ENCODE data around the gene ITGAV.
"Not testable (repeated sequence)": the region's sequence is repeated elsewhere in the genome, so short reads cannot be mapped to it uniquely, and the experiment has no call there.

Gene ITGAV

DNA sequence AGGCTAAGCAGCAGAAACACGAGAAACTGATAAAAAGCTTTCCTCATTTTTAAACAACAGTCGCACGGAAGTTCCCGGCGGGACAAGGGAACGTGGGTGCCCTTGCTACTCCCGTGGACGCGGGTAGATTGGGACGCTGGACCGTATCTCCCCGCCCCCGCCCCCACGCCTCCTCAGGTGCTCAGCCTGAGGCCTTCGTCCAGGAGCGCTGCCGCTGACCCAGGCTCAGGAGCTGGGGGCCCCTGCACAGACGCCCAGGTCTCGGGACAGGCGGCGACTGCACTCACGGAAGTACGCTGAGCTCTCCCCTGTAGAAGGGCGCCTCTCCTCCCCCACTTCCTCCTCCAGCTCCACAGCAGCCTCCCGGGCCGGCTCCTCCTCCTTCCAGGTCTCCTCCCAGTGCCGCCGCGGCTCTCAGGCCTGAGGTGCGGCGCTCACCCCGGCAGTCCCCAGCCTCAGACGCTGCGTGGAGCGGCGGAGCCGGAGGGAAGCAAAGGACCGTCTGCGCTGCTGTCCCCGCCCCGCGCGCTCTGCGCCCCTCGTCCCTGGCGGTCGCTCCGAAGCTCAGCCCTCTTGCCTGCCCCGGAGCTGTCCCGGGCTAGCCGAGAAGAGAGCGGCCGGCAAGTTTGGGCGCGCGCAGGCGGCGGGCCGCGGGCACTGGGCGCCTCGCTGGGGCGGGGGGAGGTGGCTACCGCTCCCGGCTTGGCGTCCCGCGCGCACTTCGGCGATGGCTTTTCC lies at the start of gene ITGAV:
TSS of gene ITGAV (plus strand) at position 445 of the 738 bp plus-strand sequence. CDS start at position 728, 283 bp downstream.
- peak; percentile 89 for DNase-seq

DNA sequence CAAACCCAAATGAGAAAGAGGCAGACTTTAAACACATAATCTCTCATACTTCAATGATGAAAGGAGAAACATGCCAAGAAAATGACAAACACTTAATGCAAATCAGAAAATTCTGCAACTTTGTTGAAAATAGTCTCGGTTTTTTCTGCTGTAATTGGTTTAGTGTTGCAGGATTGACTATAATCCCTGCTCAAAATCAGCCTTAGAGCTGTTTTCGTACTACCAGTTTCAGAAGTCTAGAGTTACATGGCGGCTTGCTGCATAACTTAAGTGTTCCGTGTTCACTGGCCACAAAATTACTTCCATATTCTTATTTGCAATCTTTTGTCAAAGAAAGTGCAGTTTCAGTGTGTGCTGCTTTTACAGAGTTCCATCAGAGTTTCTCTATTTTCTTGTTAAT lies 48.9 kb upstream of the ITGAV start:
- no peak for DNase-seq

DNA sequence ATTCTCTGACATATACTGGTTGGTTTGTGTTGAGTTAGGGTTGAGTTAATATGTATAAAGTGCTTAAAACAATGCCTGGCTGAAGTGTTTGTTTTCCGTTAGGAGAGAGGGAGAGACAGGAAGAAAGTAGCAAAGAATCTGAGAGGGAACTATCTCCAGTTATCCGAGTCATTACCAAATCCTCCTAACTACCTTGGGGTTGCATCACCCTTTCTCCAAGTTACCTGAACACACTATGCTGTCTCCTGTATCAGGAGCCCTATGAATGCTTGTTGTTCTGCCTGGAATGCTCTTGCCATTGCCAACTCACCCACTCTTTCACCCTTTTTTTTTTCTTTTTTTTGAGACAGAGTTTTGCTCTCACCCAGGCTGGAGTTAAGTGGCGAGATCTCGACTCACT lies 47.9 kb upstream of the ITGAV start:
- no peak for DNase-seq

DNA sequence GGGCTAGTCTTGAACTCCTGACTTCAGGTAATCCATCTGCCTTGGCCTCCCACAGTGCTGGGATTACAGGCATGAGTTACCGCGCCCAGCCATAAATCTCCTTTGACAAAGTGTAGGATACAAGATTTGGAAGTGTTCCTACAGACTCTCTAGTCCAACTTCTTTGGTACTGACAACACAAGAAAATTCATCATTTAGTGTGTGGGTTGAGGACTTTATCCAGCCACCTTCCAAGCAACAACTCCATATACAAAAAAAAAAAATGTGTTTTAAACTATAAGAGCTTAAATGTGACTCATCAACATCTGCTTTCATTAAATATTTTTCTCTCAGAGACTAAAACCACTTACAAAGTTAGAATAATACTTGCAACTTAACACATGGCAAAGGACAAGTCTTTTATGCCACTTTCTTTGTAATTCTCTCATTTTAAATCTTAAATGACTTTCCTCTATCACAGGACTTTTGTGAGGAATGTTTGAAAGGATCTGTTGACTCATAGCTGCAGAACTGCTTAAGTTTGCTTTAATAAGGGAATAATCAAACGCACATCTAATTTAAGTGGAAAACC lies 46.2 kb upstream of the ITGAV start:
- no peak for DNase-seq

DNA sequence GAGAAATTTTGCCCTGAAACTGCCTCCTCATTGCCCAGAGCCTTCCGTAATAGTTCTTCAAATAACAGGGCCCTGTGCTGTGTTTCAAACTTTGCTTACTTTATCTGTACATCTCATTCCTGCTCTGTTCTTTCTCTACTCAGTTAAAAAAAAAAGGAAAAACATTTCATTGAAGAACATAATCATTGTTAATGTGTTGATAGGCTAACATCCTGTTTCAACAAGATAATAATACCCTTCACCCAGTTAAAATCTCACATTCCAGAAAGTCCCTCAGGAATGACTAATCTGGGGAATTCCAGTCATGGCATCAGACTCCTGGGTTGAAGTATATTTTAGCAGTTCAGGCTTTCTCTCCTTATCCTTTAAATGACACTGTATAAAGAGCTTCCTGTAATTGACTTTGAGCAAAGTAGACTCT lies 45.6 kb upstream of the ITGAV start:
- no peak for DNase-seq

DNA sequence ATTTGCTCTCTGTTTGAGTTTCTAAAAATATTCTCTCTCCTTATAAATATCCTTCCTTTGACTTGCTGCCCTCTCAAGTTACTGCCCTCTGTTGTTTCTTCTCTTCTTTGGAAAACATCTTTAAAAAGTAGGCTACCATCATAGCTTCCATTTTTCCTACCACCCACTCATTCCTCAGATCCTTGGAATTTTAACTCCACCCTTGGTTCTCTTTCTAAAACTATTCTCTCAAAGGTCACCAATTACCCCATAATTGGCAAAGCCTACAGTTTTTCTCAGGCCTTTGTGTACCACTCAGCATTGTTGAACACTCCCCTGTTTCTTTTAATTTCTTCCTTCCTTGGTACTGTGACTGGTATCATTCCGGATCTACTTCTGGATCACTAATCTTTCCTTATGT lies 43.0 kb upstream of the ITGAV start:
- DNase-seq = no peak

DNA sequence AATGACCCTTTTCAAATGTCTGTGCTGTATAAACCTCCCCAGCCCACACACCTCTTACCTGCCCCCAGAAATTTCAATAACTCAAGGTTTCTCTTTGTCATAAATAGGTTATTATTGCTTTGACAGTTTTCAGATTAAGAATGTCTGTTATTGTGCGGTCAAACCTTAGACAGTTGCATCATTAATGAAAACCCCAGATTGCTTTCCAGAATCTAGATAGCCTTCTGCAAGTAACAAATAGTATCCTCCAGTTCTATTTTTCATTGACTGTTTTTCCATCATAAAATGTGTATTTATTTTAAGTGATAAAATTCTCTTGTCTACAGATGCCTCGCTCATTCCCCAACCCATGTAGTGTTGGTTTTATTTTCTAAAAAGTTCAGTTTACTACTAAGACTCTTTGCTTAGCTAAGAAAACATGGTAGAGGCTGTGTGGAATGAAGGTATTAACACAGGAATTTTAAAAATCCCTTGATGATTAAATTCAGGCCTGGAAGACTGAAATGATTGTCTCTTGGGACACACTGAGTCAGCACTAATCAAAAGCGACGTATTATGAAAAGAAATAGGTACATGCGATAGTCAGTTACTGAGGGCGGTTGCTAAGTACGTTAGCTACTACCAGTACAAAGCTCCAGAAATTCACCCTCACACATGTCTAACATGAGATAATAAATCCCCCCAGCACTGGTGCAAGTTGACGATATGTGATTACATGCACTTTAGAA lies 38.4 kb upstream of the ITGAV start:
- no peak for DNase-seq

DNA sequence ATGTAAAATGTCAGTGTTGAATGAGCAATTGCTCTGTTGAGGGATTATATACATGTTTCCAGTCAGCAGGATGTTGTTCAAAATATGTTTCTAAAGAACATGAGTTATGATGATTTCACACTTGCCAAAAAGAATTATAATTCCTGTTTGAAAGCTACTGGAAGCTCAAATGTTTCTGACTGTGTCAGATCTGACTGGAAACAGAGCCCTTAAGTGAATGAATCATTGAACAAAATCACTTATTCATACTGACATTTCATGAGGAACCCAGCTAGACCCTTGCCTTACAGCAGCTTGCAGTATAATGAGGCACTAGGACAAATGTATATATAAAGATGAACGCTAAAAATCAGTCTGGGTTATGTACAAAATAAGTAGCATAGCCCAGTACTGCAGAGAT lies 35.4 kb upstream of the ITGAV start:
- DNase-seq = no peak

DNA sequence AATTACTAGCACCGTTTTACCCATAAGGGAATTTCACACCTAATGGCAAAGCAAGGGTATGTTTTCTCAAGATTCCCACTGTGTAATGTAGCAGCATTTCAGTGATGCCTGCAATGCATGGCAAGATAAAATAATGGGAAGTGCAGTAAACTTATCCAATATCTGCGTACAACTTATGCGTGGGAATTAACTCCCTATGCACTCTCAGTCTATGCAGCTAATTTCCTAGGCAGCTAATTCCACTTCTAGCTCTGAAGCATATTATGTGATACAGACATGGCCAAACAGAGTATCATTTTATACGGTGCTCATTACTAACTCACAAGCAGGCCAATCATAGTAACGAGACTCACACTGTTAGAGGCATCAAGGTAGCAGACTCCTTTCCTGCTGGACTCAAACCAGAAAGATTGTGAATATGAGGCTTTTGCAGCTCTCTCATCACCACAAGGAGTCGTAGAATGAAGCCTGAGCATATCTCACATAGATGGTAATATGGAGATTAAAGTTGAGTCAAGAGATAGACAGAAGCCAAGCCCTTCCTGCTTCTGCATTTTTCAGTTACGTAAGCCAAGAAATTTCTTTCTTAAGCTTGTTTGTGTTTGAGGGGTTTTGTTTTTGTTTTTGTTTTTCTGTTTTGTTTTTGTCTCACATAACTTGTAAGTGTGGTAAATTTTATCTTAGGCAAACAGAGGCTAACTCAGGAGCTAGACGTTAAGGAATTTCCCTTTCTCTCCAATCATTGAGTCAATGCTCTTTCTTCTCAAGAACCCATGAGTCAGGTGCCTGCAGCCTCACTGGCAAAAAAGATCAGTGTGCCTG lies 34.8 kb upstream of the ITGAV start:
- DNase-seq = peak; percentile 12

DNA sequence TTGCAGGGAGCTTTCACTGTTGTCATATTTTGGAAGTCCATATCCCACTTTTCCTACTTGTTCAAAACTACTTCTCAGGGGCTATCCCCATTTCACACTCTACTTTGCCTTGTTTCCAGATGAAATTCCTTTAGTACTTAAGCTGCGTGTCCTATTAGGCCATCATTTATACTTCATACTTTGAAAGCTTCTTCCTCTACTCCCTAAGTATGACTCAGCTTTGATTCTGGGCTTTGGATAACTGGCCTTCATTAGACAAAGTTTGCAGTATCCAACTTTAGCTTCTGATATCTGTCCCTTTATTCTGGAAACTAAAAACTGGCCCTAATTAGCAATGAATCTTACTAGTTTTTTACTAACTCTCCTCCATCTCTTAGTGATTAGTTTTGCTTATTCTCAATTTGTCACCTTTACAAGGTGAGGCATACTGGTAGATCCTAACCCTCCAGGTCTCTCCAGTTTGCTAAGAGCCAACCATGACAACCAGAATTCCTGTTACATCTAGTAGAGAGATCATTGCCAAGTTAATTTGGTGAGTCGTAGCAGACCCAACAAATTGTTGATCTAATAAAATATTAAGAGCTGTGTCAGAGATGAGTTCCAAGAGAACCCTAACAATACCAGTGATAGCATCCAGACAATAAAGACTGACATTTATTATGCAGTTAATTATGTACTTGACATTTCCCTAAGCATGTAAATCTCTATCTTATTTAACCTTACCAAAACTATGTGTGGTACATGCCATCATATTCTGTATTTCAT lies 31.2 kb upstream of the ITGAV start:
- DNase-seq = no peak

DNA sequence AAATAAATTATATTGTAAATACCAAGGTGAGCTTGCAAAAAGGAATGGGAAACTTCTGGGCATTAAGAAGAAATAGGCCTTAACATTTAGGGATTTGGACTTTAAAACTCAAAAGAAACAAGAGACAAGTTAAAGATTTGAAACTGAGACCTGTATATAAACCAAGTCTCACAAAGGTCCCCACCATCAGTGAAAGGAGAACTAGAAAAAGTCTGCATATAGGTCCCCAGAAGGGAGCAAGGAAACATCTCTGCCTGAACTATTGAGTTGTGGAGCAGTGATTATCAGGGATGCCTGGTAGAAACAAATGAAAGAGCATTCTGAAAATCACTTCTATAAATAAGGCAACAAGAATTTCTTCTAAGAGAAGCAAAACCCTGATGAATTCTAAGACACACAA lies 30.5 kb upstream of the ITGAV start:
- no peak for DNase-seq

DNA sequence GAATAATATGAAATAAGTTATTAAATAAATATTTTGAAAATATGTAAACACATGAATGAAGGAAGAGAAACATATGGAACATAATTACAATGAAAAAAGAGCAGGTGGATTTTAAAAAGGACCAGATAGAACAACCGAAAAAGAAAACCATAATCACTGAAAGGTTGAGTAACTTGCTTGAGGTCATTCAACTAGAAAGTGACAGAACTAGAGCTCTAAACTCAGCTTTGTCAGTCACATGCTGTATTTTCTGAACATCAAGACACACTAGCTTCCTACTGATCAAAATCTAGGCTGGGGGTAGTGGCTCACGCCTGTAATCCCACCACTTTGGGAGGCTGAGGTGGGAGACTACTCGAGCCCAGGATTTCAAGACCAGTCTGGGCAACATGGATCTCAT lies 30.0 kb upstream of the ITGAV start:
- DNase-seq = no peak

DNA sequence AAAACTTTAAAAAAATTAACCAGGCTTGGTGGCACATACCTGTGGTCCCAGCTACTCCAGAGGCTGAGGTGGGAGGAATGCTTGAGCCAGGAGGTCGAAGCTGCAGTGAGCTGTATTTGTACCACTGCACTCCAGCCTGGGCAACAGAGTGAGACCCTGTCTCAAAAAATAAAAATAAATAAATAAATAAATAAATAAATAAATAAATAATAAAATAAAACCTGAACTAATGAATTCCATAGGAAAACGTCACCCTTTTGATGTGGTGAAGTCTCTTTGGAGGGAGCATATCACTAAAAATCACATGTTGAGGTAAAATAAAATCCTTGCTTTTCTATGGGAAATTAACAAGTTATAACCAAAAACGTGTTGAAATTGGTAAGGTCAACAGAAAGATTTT lies 29.6 kb upstream of the ITGAV start:
- no peak for DNase-seq

DNA sequence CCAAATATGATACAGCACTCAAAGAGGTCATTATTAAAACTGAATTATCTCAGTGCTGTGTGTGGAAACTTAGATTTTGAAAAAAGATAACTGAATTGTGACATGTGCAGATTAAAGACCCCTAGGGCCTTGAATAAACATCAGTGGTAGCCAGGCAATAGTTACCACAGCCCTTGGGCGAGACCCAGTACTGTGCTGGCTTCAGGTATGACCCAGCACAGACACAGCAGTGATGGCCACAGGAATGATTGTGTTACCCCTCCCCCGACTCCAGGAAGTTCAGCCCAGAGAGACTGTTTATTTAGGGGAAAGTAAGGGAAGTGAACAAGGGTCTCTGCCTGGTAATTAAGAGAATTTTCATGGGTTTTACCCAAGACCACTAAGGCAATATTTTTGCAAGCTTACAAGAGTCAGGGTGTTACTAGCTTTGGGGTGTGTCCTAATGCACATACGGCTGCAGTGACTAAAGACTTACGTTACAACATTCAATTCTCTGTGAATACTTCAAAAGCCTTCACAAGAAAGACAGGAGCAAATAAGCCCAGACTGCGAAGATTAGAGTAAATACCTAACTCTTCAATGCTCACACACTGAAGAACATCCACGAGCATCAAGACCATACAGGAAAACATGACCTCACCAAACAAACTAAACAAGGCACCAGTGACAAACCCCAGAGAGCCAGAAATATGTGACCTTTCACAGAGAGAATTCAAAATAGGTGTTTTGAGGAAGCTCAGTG lies 28.2 kb upstream of the ITGAV start:
- DNase-seq = no peak

DNA sequence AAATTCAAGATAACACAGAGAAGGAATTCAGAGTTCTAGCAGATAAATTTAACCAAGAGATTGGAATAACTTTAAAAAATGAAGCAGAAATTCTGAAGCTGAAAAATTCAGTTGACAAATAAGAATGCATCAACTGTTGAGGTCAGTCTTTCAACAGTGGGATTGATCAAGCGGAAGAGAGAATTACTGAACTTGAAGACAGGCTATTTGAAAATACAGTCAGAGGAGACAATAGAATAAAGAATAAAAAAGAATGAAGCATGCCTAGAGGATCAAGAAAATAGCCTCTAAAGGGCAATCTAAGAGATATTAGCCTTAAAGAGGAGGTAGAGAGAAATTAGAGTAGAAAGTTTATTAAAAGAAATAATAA lies 27.7 kb upstream of the ITGAV start:
- DNase-seq = no peak

DNA sequence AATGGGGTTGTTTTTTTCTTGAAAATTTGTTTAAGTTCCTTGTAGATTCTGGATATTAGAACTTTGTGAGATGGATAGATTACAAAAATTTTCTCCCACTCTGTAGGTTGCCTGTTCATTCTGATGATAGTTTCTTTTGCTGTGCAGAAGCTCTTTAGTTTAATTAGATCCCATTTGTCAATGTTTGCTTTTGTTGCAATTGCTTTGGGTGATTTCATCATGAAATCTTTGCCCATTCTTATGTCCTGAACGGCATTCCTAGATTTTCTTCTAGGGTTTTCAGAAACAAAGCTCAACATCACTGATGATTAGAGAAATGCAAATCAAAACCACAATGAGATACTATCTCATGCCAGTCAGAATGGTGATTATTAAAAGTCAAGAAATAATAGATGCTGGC lies 21.3 kb upstream of the ITGAV start:
- not testable (repeated sequence) for DNase-seq

DNA sequence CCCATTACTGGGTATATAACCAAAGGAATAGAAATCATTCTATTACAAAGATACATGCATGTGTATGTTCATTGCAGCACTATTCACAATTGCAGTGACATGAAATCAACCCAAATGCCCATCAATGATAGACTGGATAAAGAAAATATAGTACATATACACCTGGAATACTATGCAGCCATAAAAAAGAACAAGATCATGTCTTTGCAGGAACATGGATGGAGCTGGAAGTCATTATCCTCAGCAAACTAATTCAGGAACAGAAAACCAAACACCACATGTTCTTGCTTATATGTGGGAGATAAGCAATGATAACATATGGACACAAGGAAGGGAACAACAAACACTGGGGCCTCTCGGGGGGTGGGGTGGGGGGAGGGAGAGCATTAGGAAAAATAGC lies 20.7 kb upstream of the ITGAV start:
- not testable (repeated sequence) for DNase-seq

DNA sequence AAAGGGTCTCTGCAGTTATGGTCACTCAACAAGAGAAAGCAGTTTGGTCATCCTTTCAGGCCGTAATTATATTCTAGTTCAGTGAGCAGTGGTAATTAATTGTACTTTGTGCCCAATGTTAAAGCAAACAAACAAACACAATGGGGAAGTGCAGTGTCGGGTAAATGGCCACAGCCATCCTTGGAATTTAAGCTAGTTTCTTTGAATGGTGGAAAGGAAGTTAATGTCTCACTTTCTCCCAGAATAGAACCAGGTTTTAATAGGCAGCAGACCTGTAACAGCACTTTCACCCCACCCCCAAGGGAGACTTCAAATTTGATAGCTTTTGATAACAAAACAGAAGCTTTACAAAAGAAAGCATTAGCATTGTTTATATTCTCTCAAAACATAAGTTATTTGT lies 20.0 kb upstream of the ITGAV start:
- DNase-seq = no peak

DNA sequence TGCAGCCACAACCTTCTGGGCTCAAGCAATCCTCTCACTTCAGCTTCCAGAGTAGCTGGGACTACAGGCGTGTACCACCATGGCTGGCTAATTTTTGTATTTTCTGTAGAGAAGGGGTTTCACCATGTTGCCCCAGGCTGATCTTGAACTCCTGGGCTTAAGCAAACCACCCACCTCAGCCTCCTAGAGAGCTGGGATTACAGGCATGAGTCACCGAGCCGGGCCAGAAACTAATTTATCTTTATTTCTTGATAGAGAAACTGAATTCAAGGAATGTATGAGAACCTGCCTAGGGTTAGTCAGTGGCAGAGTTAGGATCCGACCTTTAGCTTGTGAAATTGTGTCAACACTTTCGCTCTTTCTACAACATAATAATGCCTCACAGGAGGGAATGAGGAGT lies 19.3 kb upstream of the ITGAV start:
- no peak for DNase-seq

DNA sequence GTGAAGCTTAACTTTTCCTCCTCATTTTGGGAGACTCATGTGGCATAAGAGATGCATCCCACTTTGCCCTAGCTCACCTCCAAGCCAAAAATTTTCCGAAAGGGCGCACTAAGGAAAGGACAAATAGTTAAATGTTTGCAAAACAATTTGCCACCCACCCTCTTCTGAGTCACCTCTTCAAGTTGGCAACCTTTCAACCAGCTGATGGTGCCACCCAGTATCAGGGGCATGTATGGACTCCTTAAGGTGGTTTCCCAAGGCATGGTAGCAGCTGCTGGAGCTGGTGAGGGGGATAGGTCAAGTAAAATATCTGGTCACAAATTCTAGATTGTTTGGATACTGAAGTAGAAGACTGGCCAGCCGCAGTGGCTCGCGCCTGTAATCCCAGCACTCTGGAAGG lies 17.2 kb upstream of the ITGAV start:
- no peak for DNase-seq

DNA sequence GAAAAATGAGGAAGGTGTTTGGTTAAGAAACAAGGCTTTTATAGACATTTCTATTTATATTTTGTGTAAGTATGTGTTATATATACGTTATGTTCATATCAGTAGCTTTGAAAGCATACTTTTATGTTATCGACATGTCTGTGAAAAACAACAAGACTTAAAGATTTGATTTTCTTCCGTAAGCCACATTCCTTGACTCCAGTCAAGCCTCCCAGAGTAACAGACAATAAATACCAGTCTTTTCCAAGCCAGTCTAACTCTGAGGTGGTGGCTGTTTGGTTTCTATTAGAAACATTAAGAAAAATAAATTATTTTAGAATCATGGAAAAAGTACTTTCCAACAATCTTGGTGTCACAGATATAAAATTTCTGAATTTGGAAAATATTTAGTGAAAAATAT lies 16.3 kb upstream of the ITGAV start:
- no peak for DNase-seq

DNA sequence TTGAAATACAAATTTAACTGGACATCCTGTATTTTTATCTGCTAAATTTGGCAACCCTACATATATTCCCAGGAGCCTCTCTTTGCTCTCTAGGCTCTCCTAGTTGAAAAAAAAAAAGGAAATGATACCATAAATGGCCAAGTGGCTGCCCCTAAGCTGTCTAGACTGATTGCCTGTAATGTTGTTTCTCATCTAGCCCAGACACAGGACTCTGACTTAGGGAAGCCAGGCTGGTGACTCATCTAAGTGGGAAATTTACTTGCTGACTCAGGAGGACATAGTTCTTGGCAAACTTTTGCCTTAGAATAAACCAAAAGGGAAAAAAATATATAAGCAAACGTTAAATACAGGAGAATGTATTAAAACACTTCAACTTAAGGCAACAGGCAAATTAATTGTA lies 14.6 kb upstream of the ITGAV start:
- DNase-seq = no peak

Data from stimulated activated CD4-positive, alpha-beta T cell treated with anti-CD3 and anti-CD28 coated beads, Interleukin-1b, Interleukin-23, amount 100 ng/mL, for 48 hours (primary cell).